Neuronal stem cell (in vitro differentiated cells): ENCODE results near the gene BORCS5.

Experiments
- DNase-seq: peaks from one replicate; pipeline ENCODE4 v3.0.0-alpha.2; 2013; ENCODE audit warnings: low spot score
- H2AFZ ChIP-seq: one replicate; pipeline ENCODE4 v1.6.1; 2013; ENCODE audit warnings: mild to moderate bottlenecking, low read length, inconsistent platforms
- H2AK5ac ChIP-seq: 2 replicates; pipeline ENCODE4 v1.6.1; 2013; ENCODE audit warnings: low read depth, mild to moderate bottlenecking, inconsistent platforms, low read length, moderate library complexity, mixed read lengths
- H2BK120ac ChIP-seq: 2 replicates; pipeline ENCODE4 v1.6.1; 2013; ENCODE audit warnings: low read depth, mild to moderate bottlenecking, inconsistent platforms, low read length, moderate library complexity, mixed read lengths
- H2BK12ac ChIP-seq: one replicate; pipeline ENCODE4 v1.6.1; 2013; ENCODE audit warnings: low read length, inconsistent platforms
- H2BK15ac ChIP-seq: 2 replicates; pipeline ENCODE4 v1.6.1; 2013; ENCODE audit warnings: mild to moderate bottlenecking, low read length, inconsistent platforms, mixed read lengths
- H2BK5ac ChIP-seq: one replicate; pipeline ENCODE4 v1.6.1; 2013; ENCODE audit warnings: inconsistent platforms, mild to moderate bottlenecking, low read length, moderate library complexity
- H3K14ac ChIP-seq: one replicate; pipeline ENCODE4 v1.6.1; 2013; ENCODE audit warnings: low read length, inconsistent platforms
- H3K18ac ChIP-seq: 2 replicates; pipeline ENCODE4 v1.6.1; 2013; ENCODE audit warnings: low read length, inconsistent platforms
- H3K23ac ChIP-seq: 2 replicates; pipeline ENCODE4 v1.6.1; 2013; ENCODE audit warnings: low read depth, mild to moderate bottlenecking, mixed read lengths, low read length, inconsistent platforms; ENCODE audit not compliant: poor library complexity
- H3K27ac ChIP-seq: replicated peaks from 3 replicates; pipeline ENCODE4 v1.5.1; 2013; ENCODE audit warnings: low read length, inconsistent platforms
- H3K27me3 ChIP-seq, 3 experiments: 2 replicates each; pipeline ENCODE4 v1.6.1; 2013; ENCODE audit warnings: low read length in 3 of 3, mild to moderate bottlenecking in 2 of 3, inconsistent platforms in 1 of 3, low read depth in 1 of 3, mixed read lengths in 1 of 3, moderate library complexity in 1 of 3; ENCODE audit not compliant: control insufficient read depth in 3 of 3, insufficient read depth in 3 of 3
- H3K36me3 ChIP-seq, 2 donors: replicated peaks in 1 of 2; 2 replicates each; pipeline ENCODE4 v1.6.1; 2013; ENCODE audit warnings: low read length in 2 of 2; ENCODE audit not compliant: control insufficient read depth in 2 of 2, insufficient read depth in 2 of 2
- H3K4ac ChIP-seq: 2 replicates; pipeline ENCODE4 v1.6.1; 2013; ENCODE audit warnings: inconsistent platforms, mild to moderate bottlenecking, low read length, moderate library complexity
- H3K4me1 ChIP-seq, 2 donors: 1 replicate in 1 of 2; 2 replicates in 1 of 2; pipeline ENCODE4 v1.6.1; 2013; ENCODE audit warnings: low read length in 2 of 2, low read depth in 1 of 2; ENCODE audit not compliant: control insufficient read depth in 2 of 2, insufficient read depth in 1 of 2
- H3K4me2 ChIP-seq: one replicate; pipeline ENCODE4 v1.6.1; 2013; ENCODE audit warnings: mild to moderate bottlenecking, low read length, inconsistent platforms; ENCODE audit not compliant: insufficient read depth, poor library complexity, severe bottlenecking
- H3K4me3 ChIP-seq, 2 donors: 2 replicates each; pipeline ENCODE4 v1.5.1; 2013; ENCODE audit warnings: low read length in 2 of 2, mild to moderate bottlenecking in 2 of 2, inconsistent platforms in 1 of 2, moderate library complexity in 1 of 2
- H3K79me1 ChIP-seq: one replicate; pipeline ENCODE4 v1.6.1; 2013; ENCODE audit warnings: low read depth, mild to moderate bottlenecking, inconsistent platforms, low read length, moderate library complexity
- H3K9ac ChIP-seq: one replicate; pipeline ENCODE4 v1.6.1; 2013; ENCODE audit warnings: mild to moderate bottlenecking, low read depth, low read length, inconsistent platforms; ENCODE audit not compliant: poor library complexity
- H3K9me3 ChIP-seq, 2 donors: replicated peaks in 1 of 2; 2 replicates each; pipeline versions ENCODE3 to v1.6.1; 2013; ENCODE audit warnings: low read length in 2 of 2, mild to moderate bottlenecking in 2 of 2, inconsistent platforms in 1 of 2, low read depth in 1 of 2, mixed read lengths in 1 of 2, moderate library complexity in 1 of 2; ENCODE audit not compliant: control insufficient read depth in 2 of 2, insufficient read depth in 1 of 2
- H4K8ac ChIP-seq: one replicate; pipeline ENCODE4 v1.6.1; 2013; ENCODE audit warnings: low read depth, mild to moderate bottlenecking, inconsistent platforms, low read length, moderate library complexity
- H4K91ac ChIP-seq: one replicate; pipeline ENCODE4 v1.6.1; 2013; ENCODE audit warnings: low read length, low read depth, mild to moderate bottlenecking, inconsistent platforms; ENCODE audit not compliant: poor library complexity
- WGBS, 2 donors: extraction: QIAGEN DNeasy Blood & Tissue Kit; methylation state at CpG; one replicate each; pipeline ENCODE4 v1.1.7; 2013; ENCODE audit warnings: missing lambda C conversion rate in 2 of 2, mixed read lengths in 1 of 2; ENCODE audit not compliant: insufficient read length in 2 of 2, insufficient replicate concordance in 1 of 2; ENCODE audit errors: extremely low coverage in 2 of 2; 5-methylcytosine and 5-hydroxymethylcytosine counted together

The BORCS5 gene

DNA sequence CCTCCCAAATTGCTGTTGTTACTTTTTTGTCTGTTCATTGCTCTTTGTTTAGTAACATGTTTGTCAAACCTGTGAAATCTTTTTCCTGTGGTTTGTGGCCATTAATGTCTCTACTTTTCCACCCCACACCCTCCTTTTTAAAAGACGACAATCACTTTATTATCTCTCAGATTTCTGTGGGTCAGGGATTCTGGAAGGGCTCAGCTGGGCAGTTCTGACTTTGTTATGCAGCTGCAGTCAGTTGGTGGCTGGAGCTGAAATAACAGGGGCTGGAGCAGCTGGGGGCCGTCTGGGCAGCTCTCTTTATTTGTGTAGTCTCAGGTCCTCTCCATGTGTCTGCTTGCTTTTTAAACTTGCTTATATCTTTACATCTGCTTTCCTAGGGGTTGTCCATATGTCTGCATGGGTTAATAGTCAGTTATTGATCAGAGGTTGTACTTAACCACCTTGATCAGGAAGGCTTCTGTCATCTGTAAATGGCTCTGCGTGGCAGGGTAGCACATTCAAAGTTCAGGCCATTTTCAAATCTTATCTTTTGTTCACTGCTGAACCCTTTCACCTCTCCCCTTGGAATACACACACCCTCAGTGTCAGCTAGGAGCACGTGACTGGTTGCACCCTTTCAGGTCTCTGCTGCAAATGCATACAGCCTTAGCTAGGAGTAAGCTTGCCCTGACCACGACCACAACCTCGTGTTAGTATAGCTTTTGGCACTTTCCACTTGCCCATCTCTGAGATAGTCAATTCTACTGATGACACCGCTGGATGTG is 27.9 kb downstream of the BORCS5 start:
- Histone ChIP-seq H3K4ac (no peak overlapping the region), H3K23ac (no peak overlapping the region), H3K27ac (no peak overlapping the region), H2BK5ac (no peak overlapping the region), H2BK15ac (no peak overlapping the region), H3K9me3 (peaks cover 2 to 4% of the 10 kb centered on the region in 2 donors), H3K14ac (no peak overlapping the region), H3K4me3 (no peak overlapping the region), H3K9ac (peak overlapping the region; percentile 9), H3K27me3 (no peaks in the 10 kb centered on the region), H2AK5ac (no peak overlapping the region), H2BK12ac (no peak overlapping the region), H2AFZ (peak overlapping the region; percentile 61), H2BK120ac (no peak overlapping the region), H3K4me2 (no peak overlapping the region), H3K18ac (no peak overlapping the region), H4K91ac (no peak overlapping the region), H4K8ac (no peak overlapping the region), H3K4me1 (peaks cover 10 to 12% of the 10 kb centered on the region in 2 donors), H3K36me3 (peaks cover 0 to 3% of the 10 kb centered on the region in 2 donors), H3K79me1 (no peaks in the 10 kb centered on the region)
- WGBS, 2 donors: no CpG with 5 or more reads among the region's 7 CpGs
- no peak for DNase-seq

DNA sequence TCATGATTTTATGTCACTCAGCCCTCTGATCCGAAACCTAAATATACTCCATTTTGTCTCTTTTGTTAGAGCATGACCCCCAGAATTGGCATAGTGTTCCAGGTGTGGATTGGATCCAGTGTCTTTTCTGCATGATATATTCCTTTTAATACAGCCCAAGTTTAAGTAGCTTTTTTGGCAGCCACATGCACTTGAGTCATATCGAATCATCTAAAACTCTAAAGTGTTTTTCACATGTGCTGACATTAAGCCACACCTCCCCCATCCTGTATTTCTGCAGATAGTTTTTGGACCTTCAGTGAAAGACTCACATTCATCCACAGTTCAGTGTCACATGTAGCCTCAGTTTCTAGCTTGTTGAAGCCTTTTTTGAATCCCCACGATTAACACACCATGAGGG is 30.6 kb downstream of the BORCS5 start:
- Histone ChIP-seq H3K4me3 (no peak overlapping the region), H4K8ac (no peak overlapping the region), H3K14ac (peak overlapping the region; percentile 17), H3K27me3 (no peaks in the 10 kb centered on the region), H3K9me3 (peaks cover 0 to 4% of the 10 kb centered on the region in 2 donors), H3K27ac (no peak overlapping the region), H4K91ac (no peak overlapping the region), H2BK12ac (no peak overlapping the region), H3K4me2 (no peak overlapping the region), H2BK15ac (no peak overlapping the region), H3K9ac (no peak overlapping the region), H3K4ac (no peak overlapping the region), H2BK5ac (no peak overlapping the region), H3K4me1 (peaks cover 7 to 12% of the 10 kb centered on the region in 2 donors), H3K18ac (no peak overlapping the region), H3K79me1 (no peaks in the 10 kb centered on the region), H3K23ac (no peak overlapping the region), H3K36me3 (no peaks in the 10 kb centered on the region), H2BK120ac (no peak overlapping the region), H2AK5ac (no peak overlapping the region), H2AFZ (no peak overlapping the region)
- no peak for DNase-seq
- WGBS, 2 donors: no CpG with 5 or more reads among the region's 3 CpGs

DNA sequence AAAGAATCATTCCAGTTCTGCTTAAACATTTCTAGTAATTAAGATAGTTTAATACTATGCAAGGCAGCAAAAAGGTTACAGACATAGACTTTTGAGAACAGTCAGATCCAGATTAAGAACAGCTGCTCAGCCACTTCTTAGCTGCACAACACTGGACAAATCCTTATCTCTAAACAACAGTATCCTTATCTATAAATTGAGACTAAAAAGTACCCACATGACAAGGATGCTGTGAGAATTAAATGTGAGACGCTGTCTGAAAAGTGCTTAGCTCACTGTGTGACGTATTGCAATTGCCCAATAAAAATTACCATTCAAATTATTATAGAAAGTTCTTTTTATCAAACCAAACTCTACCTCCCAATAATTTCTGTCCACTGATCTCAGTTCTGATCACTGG is 35.5 kb downstream of the BORCS5 start:
- H3K14ac ChIP-seq: no peak overlapping the region
- no peaks in the 10 kb centered on the region for H3K79me1 ChIP-seq
- no peak overlapping the region for H3K18ac ChIP-seq
- H2AFZ ChIP-seq: no peak overlapping the region
- no peaks in the 10 kb centered on the region for H3K27me3 ChIP-seq
- H3K23ac ChIP-seq: no peak overlapping the region
- no peak overlapping the region for H3K9ac ChIP-seq
- H4K91ac ChIP-seq: no peak overlapping the region
- H2BK5ac ChIP-seq: no peak overlapping the region
- H3K4me1 ChIP-seq: peaks cover 0 to 3% of the 10 kb centered on the region in 2 donors
- no CpG with 5 or more reads among the region's 2 CpGs for WGBS, 2 donors
- H3K9me3 ChIP-seq: no peaks in the 10 kb centered on the region
- no peak overlapping the region for H3K4me2 ChIP-seq
- H3K36me3 ChIP-seq: no peaks in the 10 kb centered on the region
- no peak overlapping the region for H2BK15ac ChIP-seq
- no peak overlapping the region for H4K8ac ChIP-seq
- no peak overlapping the region for H2BK120ac ChIP-seq
- H3K4me3 ChIP-seq: no peak overlapping the region
- no peak overlapping the region for H3K27ac ChIP-seq
- H2BK12ac ChIP-seq: no peak overlapping the region
- no peak for DNase-seq
- H3K4ac ChIP-seq: no peak overlapping the region
- no peak overlapping the region for H2AK5ac ChIP-seq

DNA sequence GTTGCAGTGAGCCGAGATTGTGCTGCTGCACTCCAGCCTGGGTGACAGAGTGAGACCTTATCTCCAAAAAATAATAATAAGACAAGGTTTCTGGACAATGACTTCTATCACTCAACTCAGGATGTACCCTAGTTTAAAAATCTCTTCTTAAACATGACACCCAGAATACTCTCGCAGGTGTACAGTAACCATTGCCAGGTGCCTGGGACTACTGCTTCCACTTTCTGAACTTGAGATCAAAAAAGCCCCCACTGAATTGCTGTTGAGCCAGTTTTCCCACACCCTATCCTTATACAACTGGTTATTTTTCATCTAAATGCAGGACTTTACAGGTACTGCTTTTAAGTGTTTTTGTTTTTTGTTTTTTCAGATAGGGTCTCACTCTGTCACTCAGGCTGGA is 36.3 kb downstream of the BORCS5 start:
- Histone ChIP-seq H4K8ac (no peak overlapping the region), H3K27ac (no peak overlapping the region), H2AK5ac (no peak overlapping the region), H3K79me1 (no peaks in the 10 kb centered on the region), H3K9ac (no peak overlapping the region), H3K4ac (no peak overlapping the region), H3K23ac (no peak overlapping the region), H4K91ac (no peak overlapping the region), H3K36me3 (no peaks in the 10 kb centered on the region), H3K4me2 (no peak overlapping the region), H2BK12ac (no peak overlapping the region), H3K14ac (no peak overlapping the region), H3K18ac (no peak overlapping the region), H3K4me1 (peaks cover 0 to 3% of the 10 kb centered on the region in 2 donors), H2BK5ac (no peak overlapping the region), H3K27me3 (no peaks in the 10 kb centered on the region), H3K9me3 (no peaks in the 10 kb centered on the region), H2BK120ac (no peak overlapping the region), H2BK15ac (no peak overlapping the region), H2AFZ (no peak overlapping the region), H3K4me3 (no peak overlapping the region)
- no peak for DNase-seq
- WGBS, 2 donors: no CpG with 5 or more reads among the region's 2 CpGs
